PC-3 (cell line): ENCODE results near the gene OR1I1. TPM values are rescaled to one million over a fixed set of nuclear protein-coding genes. Genes with fewer than 3 reads are reported as not detected.

Experiments
- ATAC-seq: fragments of 200-7000 bp; cut with Tn5 transposase; 2 replicates; pipeline ENCODE4 v1.9.1; 2020; ENCODE audit warnings: mild to moderate bottlenecking, moderate library complexity
- BruUV-seq: library from RNA; stranded (reverse); fragments of 400-500 nt; replicated peaks from 2 replicates; lab custom pipeline; 2021; lab: Mats Ljungman, UMichigan
- CTCF ChIA-PET: fragments of 300-600 bp; sonication (Branson Sonifier 250); formaldehyde crosslinking; loops from one replicate; lab custom pipeline; 2022; ENCODE audit warnings: antibody characterized with exemption; lab: Charles Lee
- POLR2A ChIA-PET: fragments of 300-600 bp; sonication (Branson Sonifier 250); formaldehyde crosslinking; loops from one replicate; lab custom pipeline; 2022; ENCODE audit warnings: antibody characterized with exemption; ENCODE audit not compliant: unreplicated experiment; lab: Charles Lee
- DNase-seq: peaks from one replicate; pipeline ENCODE4 v3.0.0-alpha.2; 2015
- H2AFZ ChIP-seq: fragments of 300-600 bp; sonication (generic); 2 replicates; pipeline ENCODE4 v1.6.0; 2016; ENCODE audit warnings: antibody characterized with exemption, low read length
- H3F3A ChIP-seq: fragments of 300-600 bp; sonication (generic); one replicate; pipeline ENCODE4 v1.6.0; 2017; ENCODE audit warnings: antibody characterized with exemption, low read length, control low read depth, mild to moderate bottlenecking; ENCODE audit not compliant: unreplicated experiment
- H3K27ac ChIP-seq: fragments of 300-600 bp; sonication (generic); 2 replicates; pipeline ENCODE4 v1.5.1; 2016; ENCODE audit warnings: mild to moderate bottlenecking, low read length
- H3K27me3 ChIP-seq: fragments of 300-600 bp; sonication (generic); 2 replicates; pipeline ENCODE4 v1.6.1; 2016; ENCODE audit warnings: low read length, mixed read lengths
- H3K36me3 ChIP-seq: fragments of 300-600 bp; sonication (generic); 2 replicates; pipeline ENCODE4 v1.6.1; 2016; ENCODE audit warnings: low read depth, mixed run types, low read length, mixed read lengths
- H3K4me1 ChIP-seq: fragments of 300-600 bp; sonication (generic); 2 replicates; pipeline ENCODE4 v1.5.1; 2016; ENCODE audit warnings: low read length; ENCODE audit not compliant: insufficient read depth
- H3K4me2 ChIP-seq: fragments of 300-600 bp; sonication (generic); 2 replicates; pipeline ENCODE4 v1.6.0; 2016; ENCODE audit warnings: low read length
- H3K4me3 ChIP-seq: fragments of 300-600 bp; sonication (generic); 2 replicates; pipeline ENCODE4 v1.5.1; 2016; ENCODE audit warnings: mild to moderate bottlenecking, low read length, mixed read lengths
- H3K79me2 ChIP-seq: fragments of 300-600 bp; sonication (generic); 2 replicates; pipeline ENCODE4 v1.6.1; 2017; ENCODE audit warnings: low read length, mixed read lengths
- H3K9ac ChIP-seq: fragments of 300-600 bp; sonication (generic); 2 replicates; pipeline ENCODE4 v1.6.0; 2016; ENCODE audit warnings: mild to moderate bottlenecking, low read length
- H3K9me2 ChIP-seq: fragments of 300-600 bp; sonication (generic); replicated peaks from 2 replicates; pipeline ENCODE4 v1.6.1; 2016; ENCODE audit warnings: mixed run types, low read length, mixed read lengths
- H3K9me3 ChIP-seq: fragments of 300-600 bp; sonication (generic); 2 replicates; pipeline ENCODE4 v1.6.1; 2016; ENCODE audit warnings: low read length, mixed read lengths
- H4K20me1 ChIP-seq: fragments of 300-600 bp; sonication (generic); 2 replicates; pipeline ENCODE4 v1.6.1; 2016; ENCODE audit warnings: low read length, mixed read lengths
- CTCF ChIP-seq: fragments of 300-600 bp; sonication (generic); conservative IDR thresholded peaks from 2 replicates; pipeline ENCODE4 v1.5.1; 2017; ENCODE audit warnings: antibody characterized with exemption, low read depth, mild to moderate bottlenecking, low read length
- EZH2 ChIP-seq: fragments of 300-600 bp; sonication (generic); IDR thresholded peaks from one replicate; pipeline ENCODE4 v1.6.1; 2017; ENCODE audit warnings: antibody characterized with exemption, mild to moderate bottlenecking, low read length; ENCODE audit not compliant: unreplicated experiment
- EZH2phosphoT487 ChIP-seq: fragments of 300-600 bp; sonication (generic); IDR thresholded peaks from 2 replicates; pipeline ENCODE4 v1.6.1; 2018; ENCODE audit warnings: mild to moderate bottlenecking, antibody characterized with exemption, low read length, borderline replicate concordance
- intact Hi-C: fragments of 100-400 bp; cut with micrococcal nuclease; formaldehyde crosslinking; loops from 2 replicates; pipeline ENCODE4 v1.9.0; 2023
- total RNA-seq: library from RNA; depleted of rRNA; stranded (reverse); fragments of >200 nt; gene quantifications from 2 replicates; pipeline ENCODE4 v1.2.3, GENCODE V29; 2014

Gene OR1I1
- total RNA-seq, 1 experiment from 2014 or later: not detected

- Histone ChIP-seq H3K36me3 (no peaks in the 10 kb centered on the region), H3K9me2 (no peaks in the 10 kb centered on the region), H3K9ac (no peak overlapping the region), H3K27ac (no peak overlapping the region), H3K79me2 (no peaks in the 10 kb centered on the region), H3F3A (no peaks in the 10 kb centered on the region), H3K4me1 (peaks cover 2% of the 10 kb centered on the region), H4K20me1 (no peaks in the 10 kb centered on the region), H2AFZ (no peak overlapping the region), H3K27me3 (peaks cover 21% of the 10 kb centered on the region), H3K9me3 (no peaks in the 10 kb centered on the region), H3K4me3 (no peak overlapping the region), H3K4me2 (no peak overlapping the region)
- no TSS peak for BruUV-seq
- POLR2A ChIA-PET: no interaction called here
- ATAC-seq: no peak
- DNase-seq: no peak
- TF ChIP-seq CTCF (no peak), EZH2phosphoT487 (no peak), EZH2 (no peak)
- CTCF ChIA-PET: no interaction called here
- intact Hi-C loops: no loop called here
Observed at GRCh38 chr19:15087182-15087581, 5.2 kb downstream of the OR1I1 start.

- Histone ChIP-seq H3K27me3 (0 out of 2 replicates have a peak, but pooled peaks cover 4% of the 10 kb centered on the region), H3K27ac (no peak overlapping the region), H2AFZ (peak overlapping the region; percentile 76), H3K4me1 (peaks cover 6% of the 10 kb centered on the region), H3K9me3 (no peaks in the 10 kb centered on the region), H4K20me1 (no peaks in the 10 kb centered on the region), H3K4me2 (peak overlapping the region; percentile 76), H3F3A (no peaks in the 10 kb centered on the region), H3K9me2 (no peaks in the 10 kb centered on the region), H3K9ac (no peak overlapping the region), H3K36me3 (no peaks in the 10 kb centered on the region), H3K79me2 (no peaks in the 10 kb centered on the region), H3K4me3 (peak overlapping the region; percentile 42)
- ChIA-PET CTCF (interaction anchor here (0.6 to 1.8 kb wide), 22 partner anchors 10 to 1239 kb away, joined by 3 to 18 read pairs (median 6); no protein-coding TSS in a partner anchor), POLR2A (no interaction called here)
- DNase-seq: peak; percentile 89
- intact Hi-C loops: loop anchor here (1.0 kb wide), 1 partner anchor 58 kb away; no protein-coding TSS in a partner anchor
- peak; percentile 57 for ATAC-seq
- no TSS peak for BruUV-seq
- TF ChIP-seq EZH2 (no peak), CTCF (peak; percentile 80), EZH2phosphoT487 (no peak)
Observed at GRCh38 chr19:15091918-15092753, 10.1 kb downstream of the OR1I1 start.

GRCh38 chr19:15093001-15093400 lies 11.0 kb downstream of the OR1I1 start:
- H3K4me2 ChIP-seq: no peak overlapping the region
- TF ChIP-seq EZH2: no peak
- no peak for TF ChIP-seq EZH2phosphoT487
- no peaks in the 10 kb centered on the region for H4K20me1 ChIP-seq
- H3K4me1 ChIP-seq: peaks cover 6% of the 10 kb centered on the region
- no TSS peak for BruUV-seq
- DNase-seq (no peak), ATAC-seq (no peak)
- ChIA-PET CTCF (interaction anchor here (0.5 to 1.8 kb wide), 2 partner anchors 9 to 45 kb away, joined by 3 to 7 read pairs; no protein-coding TSS in a partner anchor), POLR2A (no interaction called here)
- H3K27me3 ChIP-seq: no peaks in the 10 kb centered on the region
- H3K9me2 ChIP-seq: no peaks in the 10 kb centered on the region
- no peaks in the 10 kb centered on the region for H3K36me3 ChIP-seq
- H2AFZ ChIP-seq: no peak overlapping the region
- H3K9me3 ChIP-seq: no peaks in the 10 kb centered on the region
- H3K27ac ChIP-seq: no peak overlapping the region
- intact Hi-C loops: no loop called here
- H3K9ac ChIP-seq: no peak overlapping the region
- H3F3A ChIP-seq: no peaks in the 10 kb centered on the region
- no peaks in the 10 kb centered on the region for H3K79me2 ChIP-seq
- no peak overlapping the region for H3K4me3 ChIP-seq
